ENCODE data around the gene ZNF445. TPM values are rescaled to one million over a fixed set of nuclear protein-coding genes. Genes with fewer than 3 reads are reported as not detected.
"Not testable (repeated sequence)": the region's sequence is repeated elsewhere in the genome, so short reads cannot be mapped to it uniquely, and the experiment has no call there.

ZNF445 gene
- total RNA-seq, 1 donor = 9.5 TPM

DNA sequence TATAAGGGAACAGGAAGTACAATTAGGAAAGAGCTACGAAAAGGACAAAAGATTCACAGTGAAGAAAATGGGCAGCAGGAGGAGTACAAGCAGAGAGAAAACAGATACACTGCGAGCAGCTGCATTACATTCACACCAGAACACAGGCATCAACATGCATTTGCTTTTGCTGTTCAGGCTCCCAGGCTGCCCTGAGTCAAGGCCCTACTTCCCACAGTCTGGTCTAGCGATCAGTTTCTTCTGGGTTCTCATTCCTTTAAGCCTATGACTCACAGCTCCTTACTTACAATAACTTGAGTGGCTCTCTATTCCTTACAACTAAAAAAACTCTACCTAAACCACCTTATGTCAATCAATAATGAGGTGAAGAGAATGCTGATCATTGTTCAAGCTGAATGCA, 24.5 kb upstream of the ZNF445 start:
- DNase-seq (ENCODE audit: low read depth) = no peak
- TF ChIP-seq, protein P1, sequence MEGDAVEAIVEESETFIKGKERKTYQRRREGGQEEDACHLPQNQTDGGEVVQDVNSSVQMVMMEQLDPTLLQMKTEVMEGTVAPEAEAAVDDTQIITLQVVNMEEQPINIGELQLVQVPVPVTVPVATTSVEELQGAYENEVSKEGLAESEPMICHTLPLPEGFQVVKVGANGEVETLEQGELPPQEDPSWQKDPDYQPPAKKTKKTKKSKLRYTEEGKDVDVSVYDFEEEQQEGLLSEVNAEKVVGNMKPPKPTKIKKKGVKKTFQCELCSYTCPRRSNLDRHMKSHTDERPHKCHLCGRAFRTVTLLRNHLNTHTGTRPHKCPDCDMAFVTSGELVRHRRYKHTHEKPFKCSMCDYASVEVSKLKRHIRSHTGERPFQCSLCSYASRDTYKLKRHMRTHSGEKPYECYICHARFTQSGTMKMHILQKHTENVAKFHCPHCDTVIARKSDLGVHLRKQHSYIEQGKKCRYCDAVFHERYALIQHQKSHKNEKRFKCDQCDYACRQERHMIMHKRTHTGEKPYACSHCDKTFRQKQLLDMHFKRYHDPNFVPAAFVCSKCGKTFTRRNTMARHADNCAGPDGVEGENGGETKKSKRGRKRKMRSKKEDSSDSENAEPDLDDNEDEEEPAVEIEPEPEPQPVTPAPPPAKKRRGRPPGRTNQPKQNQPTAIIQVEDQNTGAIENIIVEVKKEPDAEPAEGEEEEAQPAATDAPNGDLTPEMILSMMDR (IDR thresholded peaks at IDR 0.05; ENCODE audit: insufficient read depth, low read depth, low read length) = no peak
- H3K4me3 ChIP-seq (ENCODE audit: low read depth, low read length) = no peak overlapping the region

DNA sequence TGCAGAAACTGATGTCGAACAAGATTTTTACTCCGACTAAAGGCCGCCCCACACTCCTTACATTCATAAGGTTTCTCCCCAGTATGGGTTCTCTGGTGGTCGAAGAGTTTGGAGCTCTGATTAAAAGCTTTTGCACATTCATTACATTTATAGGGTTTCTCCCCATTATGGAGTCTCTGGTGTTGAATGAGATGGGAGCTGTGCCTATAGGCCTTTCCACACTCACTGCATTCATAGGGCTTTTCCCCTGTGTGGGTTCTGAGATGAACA, 22.4 kb upstream of the ZNF445 start:
- not testable (repeated sequence) for DNase-seq (ENCODE audit: low read depth); H3K4me3 ChIP-seq (ENCODE audit: low read depth, low read length)

DNA sequence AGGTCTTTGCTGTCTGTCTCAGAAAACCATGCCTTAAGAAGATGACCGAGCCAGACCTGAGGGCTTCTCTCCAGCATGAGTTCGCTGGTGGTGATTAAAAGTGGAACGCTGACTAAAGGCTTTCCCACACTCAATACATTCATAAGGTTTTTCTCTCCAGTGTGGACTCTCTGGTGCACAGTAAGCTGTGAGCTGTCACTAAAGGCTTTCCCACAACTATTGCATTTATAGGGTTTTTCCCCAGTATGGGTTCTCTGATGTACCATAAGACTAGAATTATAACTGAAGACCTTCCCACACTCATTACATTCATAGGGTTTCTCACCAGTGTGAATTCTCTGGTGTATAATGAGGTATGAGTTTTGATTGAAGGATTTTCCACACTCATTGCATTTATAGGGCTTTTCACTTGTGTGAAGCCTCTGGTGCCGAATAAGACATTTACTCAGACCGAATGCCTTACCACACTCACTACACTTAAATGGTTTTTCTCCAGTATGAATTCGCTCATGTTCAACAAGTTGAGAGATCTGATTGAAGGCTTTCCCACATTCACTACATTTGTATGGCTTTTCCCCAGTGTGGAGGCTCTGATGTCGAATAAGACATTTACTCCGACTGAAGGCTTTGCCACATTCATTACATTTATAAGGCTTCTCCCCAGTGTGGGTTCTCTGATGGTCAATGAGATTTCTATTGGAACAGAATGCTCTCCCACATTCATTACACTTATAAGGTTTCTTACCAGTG, 21.9 kb upstream of the ZNF445 start:
- TF ChIP-seq, protein P1 (IDR thresholded peaks at IDR 0.05; ENCODE audit: insufficient read depth, low read depth, low read length) = no peak
- DNase-seq (ENCODE audit: low read depth) = no peak

DNA sequence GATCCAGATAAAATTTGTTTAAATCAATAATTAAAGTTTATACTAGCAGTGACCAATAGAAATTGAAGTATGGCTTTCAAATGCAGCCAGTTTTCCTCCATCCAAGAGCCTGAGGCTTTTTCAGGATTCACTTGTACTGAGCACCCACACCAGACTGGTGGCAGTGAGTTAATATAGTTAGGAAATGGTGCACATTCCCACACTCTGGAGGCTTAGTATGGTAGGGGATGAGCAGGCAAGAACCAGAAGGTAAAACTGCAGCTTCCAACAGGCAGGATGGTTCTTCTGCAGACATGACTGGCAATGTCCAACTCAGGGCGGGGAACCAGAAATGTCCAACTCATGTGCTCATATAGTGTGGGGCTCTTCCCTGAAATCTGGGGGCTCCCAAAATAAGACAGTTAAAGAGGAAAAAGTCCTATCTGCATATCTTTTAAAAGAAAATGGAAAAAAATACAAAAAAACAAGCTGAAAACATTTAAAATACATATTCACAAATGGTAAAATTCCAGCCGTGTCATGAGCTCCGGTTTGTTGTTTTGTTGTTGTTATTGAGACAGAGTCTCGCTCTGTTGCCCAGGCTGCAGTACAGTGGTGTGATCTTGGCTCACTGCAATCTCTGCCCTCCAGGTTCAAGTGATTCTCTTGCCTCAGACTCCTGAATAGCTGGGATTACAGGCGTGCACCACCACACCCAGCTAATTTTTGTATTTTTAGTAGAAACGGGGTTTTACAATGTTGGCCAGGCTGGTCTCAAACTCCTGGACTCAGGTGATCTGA, 18.4 kb upstream of the ZNF445 start:
- H3K4me3 ChIP-seq (ENCODE audit: low read depth, low read length) = no peak overlapping the region
- TF ChIP-seq, protein P1 (IDR thresholded peaks at IDR 0.05; ENCODE audit: insufficient read depth, low read depth, low read length) = no peak
- no peak for DNase-seq (ENCODE audit: low read depth)

More for the DNA sequence above, 21.9 kb upstream of the ZNF445 start:
- no peak overlapping the region for H3K4me3 ChIP-seq (ENCODE audit: low read depth, low read length)

DNA sequence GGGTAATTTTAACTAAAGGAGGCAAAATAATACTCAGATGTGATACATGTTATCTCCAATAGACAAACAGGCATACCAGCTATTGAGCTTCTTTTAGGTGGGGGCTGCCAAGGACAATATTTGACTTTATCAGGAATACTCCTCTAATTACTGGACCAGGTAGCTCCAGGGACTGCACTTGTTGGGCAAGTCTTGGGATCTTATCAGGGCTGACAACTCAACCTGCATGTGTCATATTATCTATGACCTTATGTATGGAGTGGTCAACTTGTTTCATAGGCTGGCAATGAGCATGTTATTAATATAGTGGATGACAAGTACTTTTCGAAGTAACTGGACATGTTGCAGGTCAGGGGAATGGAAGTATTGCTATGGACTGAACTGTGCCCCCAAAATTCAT, 15.0 kb upstream of the ZNF445 start:
- TF ChIP-seq, protein P1 (IDR thresholded peaks at IDR 0.05; ENCODE audit: insufficient read depth, low read depth, low read length) = no peak
- no peak for DNase-seq (ENCODE audit: low read depth)
- no peak overlapping the region for H3K4me3 ChIP-seq (ENCODE audit: low read depth, low read length)

DNA sequence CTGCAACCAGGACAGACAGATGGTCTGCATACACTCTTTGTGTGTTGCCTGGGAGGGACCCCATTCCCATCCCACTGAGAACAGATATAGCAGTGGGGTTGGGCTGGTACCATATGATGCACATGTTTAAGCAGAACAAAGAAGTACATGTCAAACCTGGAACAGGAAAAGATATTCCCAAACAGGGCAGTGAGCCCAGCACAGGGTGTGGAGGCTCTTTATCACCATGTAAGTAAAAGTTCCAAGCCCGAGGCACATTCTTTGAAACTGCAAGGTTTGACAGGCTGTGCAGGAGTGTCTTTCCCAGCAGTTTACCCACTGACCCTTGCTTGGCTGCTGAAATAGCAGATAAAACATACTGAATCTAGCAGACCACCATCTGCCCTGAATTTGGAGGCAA, 5.3 kb upstream of the ZNF445 start:
- H3K4me3 ChIP-seq (ENCODE audit: low read depth, low read length) = no peak overlapping the region
- TF ChIP-seq, protein P1 (IDR thresholded peaks at IDR 0.05; ENCODE audit: insufficient read depth, low read depth, low read length) = no peak
- DNase-seq (ENCODE audit: low read depth) = no peak

DNA sequence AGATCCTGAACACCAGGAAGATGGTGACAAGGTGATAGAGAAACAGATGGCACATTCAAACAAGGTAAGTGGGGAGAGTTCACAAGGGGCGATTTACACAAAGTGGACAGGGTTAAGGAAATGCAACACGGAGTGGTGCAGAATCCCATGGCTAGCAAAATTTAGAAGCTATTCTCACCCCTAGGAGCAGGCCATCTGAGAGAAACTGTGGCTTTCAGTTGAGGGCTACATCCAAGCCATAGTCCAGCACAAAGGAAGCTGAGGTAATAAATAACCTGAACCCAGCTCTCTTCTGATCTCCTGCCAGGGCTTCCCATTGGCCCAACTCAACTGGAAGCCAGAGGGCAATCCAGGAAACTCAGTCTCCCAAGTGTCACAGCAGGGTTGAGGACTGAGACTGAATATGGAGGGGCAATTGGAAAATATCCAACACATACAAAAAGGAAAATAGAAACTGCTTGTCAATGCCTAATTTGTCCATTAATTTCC, 1.2 kb upstream of the ZNF445 start:
- DNase-seq (ENCODE audit: low read depth) = no peak
- H3K4me3 ChIP-seq (ENCODE audit: low read depth, low read length) = no peak overlapping the region
- TF ChIP-seq, protein P1 (IDR thresholded peaks at IDR 0.05; ENCODE audit: insufficient read depth, low read depth, low read length) = no peak
